Erythroblast (primary cell): ENCODE data around the gene SLC5A2.

Source experiments
- GATA1 ChIP-seq: IDR thresholded peaks from 2 replicates; pipeline ENCODE4 v1.6.1; 2011; ENCODE audit warnings: low read depth, mild to moderate bottlenecking, control low read depth, low read length, moderate library complexity
- POLR2A ChIP-seq: IDR thresholded peaks from 2 replicates; pipeline ENCODE4 v1.6.1; 2011; ENCODE audit warnings: mild to moderate bottlenecking, low read length

GRCh38 chr16:31505483-31505882, 22.6 kb downstream of the SLC5A2 start:
- TF ChIP-seq POLR2A = no peak
- TF ChIP-seq GATA1 = no peak
